ENCODE data around the gene CNTNAP2.

The CNTNAP2 gene

GRCh38 chr7:147804032-147804431 lies 1687.4 kb downstream of the CNTNAP2 start:
- DNase-seq = no peak

GRCh38 chr7:147805996-147806576 lies 1689.5 kb downstream of the CNTNAP2 start:
- DNase-seq = no peak

- DNase-seq = no peak
Observed at GRCh38 chr7:147809786-147810185, 1693.2 kb downstream of the CNTNAP2 start.

GRCh38 chr7:147810269-147810668 lies 1693.7 kb downstream of the CNTNAP2 start:
- DNase-seq = no peak

- DNase-seq = no peak
Observed at GRCh38 chr7:147811923-147812322, 1695.3 kb downstream of the CNTNAP2 start.

- DNase-seq = no peak
Observed at GRCh38 chr7:147813316-147813715, 1696.7 kb downstream of the CNTNAP2 start.

- DNase-seq = no peak
Observed at GRCh38 chr7:147818317-147818716, 1701.7 kb downstream of the CNTNAP2 start.

GRCh38 chr7:147824671-147825070 lies 1708.1 kb downstream of the CNTNAP2 start:
- DNase-seq = peak in 1 of 4 experiments; percentile 9

- DNase-seq = no peak
Observed at GRCh38 chr7:147829016-147829415, 1712.4 kb downstream of the CNTNAP2 start.

GRCh38 chr7:147833557-147833956 lies 1717.0 kb downstream of the CNTNAP2 start:
- DNase-seq = no peak

- no peak for DNase-seq
Observed at GRCh38 chr7:147833970-147834369, 1717.4 kb downstream of the CNTNAP2 start.

- DNase-seq = no peak
Observed at GRCh38 chr7:147852833-147853232, 1736.2 kb downstream of the CNTNAP2 start.

- no peak for DNase-seq
Observed at GRCh38 chr7:147857152-147858140, 1740.8 kb downstream of the CNTNAP2 start.

GRCh38 chr7:147858421-147858820 lies 1741.8 kb downstream of the CNTNAP2 start:
- DNase-seq = no peak

- no peak for DNase-seq
Observed at GRCh38 chr7:147859033-147859432, 1742.4 kb downstream of the CNTNAP2 start.

- no peak for DNase-seq
Observed at GRCh38 chr7:147859486-147859885, 1742.9 kb downstream of the CNTNAP2 start.

- no peak for DNase-seq
Observed at GRCh38 chr7:147861058-147861716, 1744.6 kb downstream of the CNTNAP2 start.

GRCh38 chr7:147861945-147862344 lies 1745.3 kb downstream of the CNTNAP2 start:
- DNase-seq = no peak

GRCh38 chr7:147869456-147869855 lies 1752.9 kb downstream of the CNTNAP2 start:
- peak; percentile 2 to 62 (median 33) for DNase-seq

- DNase-seq = peak in 3 of 4 experiments; percentile 13 to 50 (median 33)
Observed at GRCh38 chr7:147878912-147879661, 1762.5 kb downstream of the CNTNAP2 start.

GRCh38 chr7:147885869-147886268 lies 1769.3 kb downstream of the CNTNAP2 start:
- peak; percentile 41 to 77 (median 70) for DNase-seq

- DNase-seq = no peak
Observed at GRCh38 chr7:147894271-147894670, 1777.7 kb downstream of the CNTNAP2 start.

All from suppressor macrophage (primary cell).